ENCODE results near the gene TAAR1.

DNA sequence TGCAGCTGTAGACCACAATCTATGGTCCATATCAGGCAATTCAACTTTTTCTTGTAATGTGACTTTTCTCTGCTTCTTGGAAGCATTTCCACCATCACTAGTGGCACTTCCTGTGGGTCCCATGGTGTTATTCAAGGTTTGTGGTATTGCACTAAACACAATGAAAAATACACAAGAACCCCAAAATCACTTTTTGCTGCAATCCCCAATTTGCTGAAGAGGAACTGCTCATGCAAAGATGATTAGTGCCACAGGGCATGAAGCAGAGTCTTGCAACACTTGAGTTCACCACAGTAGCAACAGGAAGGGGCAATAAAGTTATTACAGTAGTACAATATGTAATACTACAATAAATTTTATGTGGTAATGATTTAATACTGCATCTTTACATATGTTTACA lies 16.8 kb upstream of the TAAR1 start:
- TF ChIP-seq, protein P1, sequence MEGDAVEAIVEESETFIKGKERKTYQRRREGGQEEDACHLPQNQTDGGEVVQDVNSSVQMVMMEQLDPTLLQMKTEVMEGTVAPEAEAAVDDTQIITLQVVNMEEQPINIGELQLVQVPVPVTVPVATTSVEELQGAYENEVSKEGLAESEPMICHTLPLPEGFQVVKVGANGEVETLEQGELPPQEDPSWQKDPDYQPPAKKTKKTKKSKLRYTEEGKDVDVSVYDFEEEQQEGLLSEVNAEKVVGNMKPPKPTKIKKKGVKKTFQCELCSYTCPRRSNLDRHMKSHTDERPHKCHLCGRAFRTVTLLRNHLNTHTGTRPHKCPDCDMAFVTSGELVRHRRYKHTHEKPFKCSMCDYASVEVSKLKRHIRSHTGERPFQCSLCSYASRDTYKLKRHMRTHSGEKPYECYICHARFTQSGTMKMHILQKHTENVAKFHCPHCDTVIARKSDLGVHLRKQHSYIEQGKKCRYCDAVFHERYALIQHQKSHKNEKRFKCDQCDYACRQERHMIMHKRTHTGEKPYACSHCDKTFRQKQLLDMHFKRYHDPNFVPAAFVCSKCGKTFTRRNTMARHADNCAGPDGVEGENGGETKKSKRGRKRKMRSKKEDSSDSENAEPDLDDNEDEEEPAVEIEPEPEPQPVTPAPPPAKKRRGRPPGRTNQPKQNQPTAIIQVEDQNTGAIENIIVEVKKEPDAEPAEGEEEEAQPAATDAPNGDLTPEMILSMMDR (IDR thresholded peaks at IDR 0.05) = no peak
- no peak for TF ChIP-seq POLR2A (IDR thresholded peaks at IDR 0.05)

All from Peyer's patch (tissue), 4 donors.